ENCODE data around the gene FBXL19.
A peak's percentile ranks its signal among the peaks of the same experiment; 100 is the strongest.

The FBXL19 gene

DNA sequence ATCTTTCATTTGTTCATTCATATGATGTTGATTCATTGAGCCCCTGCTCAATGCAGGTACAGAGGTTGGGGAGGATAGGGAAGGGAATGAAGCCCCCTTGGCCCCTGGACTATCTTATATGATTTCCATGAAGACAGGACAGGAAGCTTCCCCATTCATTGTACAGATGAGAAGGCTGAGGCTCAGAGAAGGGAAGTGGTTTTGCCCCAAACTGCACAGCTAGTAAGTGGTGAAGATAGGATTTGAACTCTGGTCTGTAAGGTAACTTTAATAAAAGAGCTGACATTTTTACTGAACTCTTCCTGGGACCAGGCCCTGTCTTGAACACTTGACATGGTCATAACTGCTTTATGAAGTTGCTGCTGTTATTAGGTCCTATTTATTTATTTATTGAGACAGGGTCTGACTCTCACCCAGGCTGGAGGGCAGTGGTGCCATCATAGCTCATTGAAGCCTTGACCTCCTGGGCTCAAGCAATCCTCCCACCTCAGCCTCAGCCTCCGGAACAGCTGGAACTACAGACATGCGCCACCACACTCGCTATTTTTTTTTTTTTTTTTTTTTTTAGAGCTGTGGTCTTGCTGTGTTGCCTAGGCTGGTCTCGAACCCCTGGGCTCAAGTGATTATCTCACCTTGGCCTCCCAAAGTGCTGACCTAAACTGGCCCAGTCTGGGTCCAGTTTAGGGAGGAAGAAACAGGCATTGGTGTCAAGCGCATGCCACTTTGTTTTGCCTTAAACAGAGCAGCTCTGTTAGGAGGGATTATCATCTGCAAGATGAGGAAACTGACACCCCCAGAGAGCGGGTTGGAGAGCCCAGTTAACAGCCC is 22.0 kb upstream of the FBXL19 start:
- TF ChIP-seq GLIS1 (tag by site-specific recombination; IDR thresholded peaks at IDR 0.05): peak; percentile 24; the same call in 1 of the 2 replicates
- TF ChIP-seq, protein P1, sequence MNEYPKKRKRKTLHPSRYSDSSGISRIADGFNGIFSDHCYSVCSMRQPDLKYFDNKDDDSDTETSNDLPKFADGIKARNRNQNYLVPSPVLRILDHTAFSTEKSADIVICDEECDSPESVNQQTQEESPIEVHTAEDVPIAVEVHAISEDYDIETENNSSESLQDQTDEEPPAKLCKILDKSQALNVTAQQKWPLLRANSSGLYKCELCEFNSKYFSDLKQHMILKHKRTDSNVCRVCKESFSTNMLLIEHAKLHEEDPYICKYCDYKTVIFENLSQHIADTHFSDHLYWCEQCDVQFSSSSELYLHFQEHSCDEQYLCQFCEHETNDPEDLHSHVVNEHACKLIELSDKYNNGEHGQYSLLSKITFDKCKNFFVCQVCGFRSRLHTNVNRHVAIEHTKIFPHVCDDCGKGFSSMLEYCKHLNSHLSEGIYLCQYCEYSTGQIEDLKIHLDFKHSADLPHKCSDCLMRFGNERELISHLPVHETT (tag by site-specific recombination; IDR thresholded peaks at IDR 0.05): 0 out of 2 replicates have a peak, but pooled peaks have one; percentile 17
- TF ChIP-seq EGR2 (tag by site-specific recombination; IDR thresholded peaks at IDR 0.05; ENCODE audit: low read depth): peak; percentile 71
- no peak for TF ChIP-seq ZNF426 (tag by site-specific recombination; IDR thresholded peaks at IDR 0.05)
- TF ChIP-seq ZNF341 (tag by site-specific recombination; IDR thresholded peaks at IDR 0.05; ENCODE audit: low read depth): 0 out of 2 replicates have a peak, but pooled peaks have one; percentile 26
- TF ChIP-seq KLF10 (tag by site-specific recombination; IDR thresholded peaks at IDR 0.05): no peak
- TF ChIP-seq TRIM28 (IDR thresholded peaks at IDR 0.05; ENCODE audit: borderline replicate concordance, low read length): no peak
- peak; percentile 49; the same call in 1 of the 2 replicates for TF ChIP-seq ZNF2 (tag by site-specific recombination; IDR thresholded peaks at IDR 0.05)
- TF ChIP-seq, protein P2, sequence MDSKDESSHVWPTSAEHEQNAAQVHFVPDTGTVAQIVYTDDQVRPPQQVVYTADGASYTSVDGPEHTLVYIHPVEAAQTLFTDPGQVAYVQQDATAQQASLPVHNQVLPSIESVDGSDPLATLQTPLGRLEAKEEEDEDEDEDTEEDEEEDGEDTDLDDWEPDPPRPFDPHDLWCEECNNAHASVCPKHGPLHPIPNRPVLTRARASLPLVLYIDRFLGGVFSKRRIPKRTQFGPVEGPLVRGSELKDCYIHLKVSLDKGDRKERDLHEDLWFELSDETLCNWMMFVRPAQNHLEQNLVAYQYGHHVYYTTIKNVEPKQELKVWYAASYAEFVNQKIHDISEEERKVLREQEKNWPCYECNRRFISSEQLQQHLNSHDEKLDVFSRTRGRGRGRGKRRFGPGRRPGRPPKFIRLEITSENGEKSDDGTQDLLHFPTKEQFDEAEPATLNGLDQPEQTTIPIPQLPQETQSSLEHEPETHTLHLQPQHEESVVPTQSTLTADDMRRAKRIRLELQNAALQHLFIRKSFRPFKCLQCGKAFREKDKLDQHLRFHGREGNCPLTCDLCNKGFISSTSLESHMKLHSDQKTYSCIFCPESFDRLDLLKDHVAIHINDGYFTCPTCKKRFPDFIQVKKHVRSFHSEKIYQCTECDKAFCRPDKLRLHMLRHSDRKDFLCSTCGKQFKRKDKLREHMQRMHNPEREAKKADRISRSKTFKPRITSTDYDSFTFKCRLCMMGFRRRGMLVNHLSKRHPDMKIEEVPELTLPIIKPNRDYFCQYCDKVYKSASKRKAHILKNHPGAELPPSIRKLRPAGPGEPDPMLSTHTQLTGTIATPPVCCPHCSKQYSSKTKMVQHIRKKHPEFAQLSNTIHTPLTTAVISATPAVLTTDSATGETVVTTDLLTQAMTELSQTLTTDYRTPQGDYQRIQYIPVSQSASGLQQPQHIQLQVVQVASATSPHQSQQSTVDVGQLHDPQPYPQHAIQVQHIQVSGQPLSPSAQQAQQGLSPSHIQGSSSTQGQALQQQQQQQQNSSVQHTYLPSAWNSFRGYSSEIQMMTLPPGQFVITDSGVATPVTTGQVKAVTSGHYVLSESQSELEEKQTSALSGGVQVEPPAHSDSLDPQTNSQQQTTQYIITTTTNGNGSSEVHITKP (tag by site-specific recombination; IDR thresholded peaks at IDR 0.05): peak; percentile 30; the same call in 1 of the 2 replicates
- no peak for TF ChIP-seq ZSCAN23 (tag by site-specific recombination; IDR thresholded peaks at IDR 0.05)
- no peak for TF ChIP-seq ZNF121 (tag by site-specific recombination; IDR thresholded peaks at IDR 0.05)
- TF ChIP-seq FEZF1 (tag by site-specific recombination; IDR thresholded peaks at IDR 0.05): 0 out of 2 replicates have a peak, but pooled peaks have one; percentile 7
- 0 out of 2 replicates have a peak, but pooled peaks have one; percentile 21 for TF ChIP-seq ZEB2 (tag by site-specific recombination; IDR thresholded peaks at IDR 0.05)
- TF ChIP-seq KLF16 (tag by site-specific recombination; IDR thresholded peaks at IDR 0.05): 0 out of 2 replicates have a peak, but pooled peaks have one; percentile 25
- no peak for TF ChIP-seq RBAK (tag by site-specific recombination; IDR thresholded peaks at IDR 0.05)
- TF ChIP-seq ZBTB17 (tag by site-specific recombination; IDR thresholded peaks at IDR 0.05): 0 out of 2 replicates have a peak, but pooled peaks have one; percentile 9
- no peak for TF ChIP-seq ZNF140 (tag by site-specific recombination; IDR thresholded peaks at IDR 0.05)
- TF ChIP-seq, protein P3, sequence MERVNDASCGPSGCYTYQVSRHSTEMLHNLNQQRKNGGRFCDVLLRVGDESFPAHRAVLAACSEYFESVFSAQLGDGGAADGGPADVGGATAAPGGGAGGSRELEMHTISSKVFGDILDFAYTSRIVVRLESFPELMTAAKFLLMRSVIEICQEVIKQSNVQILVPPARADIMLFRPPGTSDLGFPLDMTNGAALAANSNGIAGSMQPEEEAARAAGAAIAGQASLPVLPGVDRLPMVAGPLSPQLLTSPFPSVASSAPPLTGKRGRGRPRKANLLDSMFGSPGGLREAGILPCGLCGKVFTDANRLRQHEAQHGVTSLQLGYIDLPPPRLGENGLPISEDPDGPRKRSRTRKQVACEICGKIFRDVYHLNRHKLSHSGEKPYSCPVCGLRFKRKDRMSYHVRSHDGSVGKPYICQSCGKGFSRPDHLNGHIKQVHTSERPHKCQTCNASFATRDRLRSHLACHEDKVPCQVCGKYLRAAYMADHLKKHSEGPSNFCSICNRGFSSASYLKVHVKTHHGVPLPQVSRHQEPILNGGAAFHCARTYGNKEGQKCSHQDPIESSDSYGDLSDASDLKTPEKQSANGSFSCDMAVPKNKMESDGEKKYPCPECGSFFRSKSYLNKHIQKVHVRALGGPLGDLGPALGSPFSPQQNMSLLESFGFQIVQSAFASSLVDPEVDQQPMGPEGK (tag by site-specific recombination; IDR thresholded peaks at IDR 0.05): 0 out of 2 replicates have a peak, but pooled peaks have one; percentile 17
- 0 out of 2 replicates have a peak, but pooled peaks have one; percentile 12 for TF ChIP-seq ZXDB (tag by site-specific recombination; IDR thresholded peaks at IDR 0.05)
- TF ChIP-seq ZNF600 (tag by site-specific recombination; IDR thresholded peaks at IDR 0.05): peak; percentile 85
- no peak for TF ChIP-seq ZNF423 (tag by site-specific recombination; IDR thresholded peaks at IDR 0.05)
- TF ChIP-seq ZNF768 (tag by site-specific recombination; IDR thresholded peaks at IDR 0.05): 0 out of 2 replicates have a peak, but pooled peaks have one; percentile 12
- TF ChIP-seq ZNF175 (tag by site-specific recombination; IDR thresholded peaks at IDR 0.05): no peak
- peak; percentile 86 for TF ChIP-seq ZIC2 (tag by site-specific recombination; IDR thresholded peaks at IDR 0.05)
- TF ChIP-seq ZBTB8A (tag by site-specific recombination; IDR thresholded peaks at IDR 0.05): 0 out of 2 replicates have a peak, but pooled peaks have one; percentile 12
- no peak for TF ChIP-seq ZNF184 (tag by site-specific recombination; IDR thresholded peaks at IDR 0.05)
- TF ChIP-seq ZSCAN30 (tag by site-specific recombination; IDR thresholded peaks at IDR 0.05): no peak
- peak; percentile 62 for TF ChIP-seq ZFHX2 (tag by site-specific recombination; conservative IDR thresholded peaks at IDR 0.05)
- peak; percentile 75 for TF ChIP-seq ZNF335 (tag by site-specific recombination; conservative IDR thresholded peaks at IDR 0.05)
- TF ChIP-seq, protein P4, sequence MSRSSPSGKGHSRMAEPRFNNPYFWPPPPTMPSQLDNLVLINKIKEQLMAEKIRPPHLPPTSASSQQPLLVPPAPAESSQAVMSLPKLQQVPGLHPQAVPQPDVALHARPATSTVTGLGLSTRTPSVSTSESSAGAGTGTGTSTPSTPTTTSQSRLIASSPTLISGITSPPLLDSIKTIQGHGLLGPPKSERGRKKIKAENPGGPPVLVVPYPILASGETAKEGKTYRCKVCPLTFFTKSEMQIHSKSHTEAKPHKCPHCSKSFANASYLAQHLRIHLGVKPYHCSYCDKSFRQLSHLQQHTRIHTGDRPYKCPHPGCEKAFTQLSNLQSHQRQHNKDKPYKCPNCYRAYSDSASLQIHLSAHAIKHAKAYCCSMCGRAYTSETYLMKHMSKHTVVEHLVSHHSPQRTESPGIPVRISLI (tag by site-specific recombination; IDR thresholded peaks at IDR 0.05): peak; percentile 90
- TF ChIP-seq ZBTB48 (tag by site-specific recombination; IDR thresholded peaks at IDR 0.05): no peak
- POLR2A ChIA-PET: interaction anchor here (0.6 to 3.6 kb wide), 8 partner anchors 11 to 298 kb away, joined by 3 to 35 read pairs (median 5); no protein-coding TSS in a partner anchor
- H3K36me3 ChIP-seq (ENCODE audit: control insufficient read depth in 2 of 2, insufficient read depth in 1 of 2, low read length in 2 of 2): no peaks in the 10 kb centered on the region
- CTCF ChIA-PET: interaction anchor here (0.6 to 3.8 kb wide), 29 partner anchors 8 to 217 kb away, joined by 3 to 66 read pairs (median 6); no protein-coding TSS in a partner anchor
- H3K9me3 ChIP-seq (ENCODE audit: control insufficient read depth, insufficient read depth, low read depth, low read length): no peaks in the 10 kb centered on the region
- H3K4me3 ChIP-seq (ENCODE audit: low read depth, low read length): peak overlapping the region; percentile 51
- peak overlapping the region; percentile 77; the same call in 1 of the 2 replicates for H3K27ac ChIP-seq (ENCODE audit: extremely low read depth, low read depth, low read length)
- no peaks in the 10 kb centered on the region for H3K4me1 ChIP-seq (ENCODE audit: control insufficient read depth, insufficient read depth, low read length)
